Measurements from ENCODE around the gene RPS6KA4.

The RPS6KA4 gene

DNA sequence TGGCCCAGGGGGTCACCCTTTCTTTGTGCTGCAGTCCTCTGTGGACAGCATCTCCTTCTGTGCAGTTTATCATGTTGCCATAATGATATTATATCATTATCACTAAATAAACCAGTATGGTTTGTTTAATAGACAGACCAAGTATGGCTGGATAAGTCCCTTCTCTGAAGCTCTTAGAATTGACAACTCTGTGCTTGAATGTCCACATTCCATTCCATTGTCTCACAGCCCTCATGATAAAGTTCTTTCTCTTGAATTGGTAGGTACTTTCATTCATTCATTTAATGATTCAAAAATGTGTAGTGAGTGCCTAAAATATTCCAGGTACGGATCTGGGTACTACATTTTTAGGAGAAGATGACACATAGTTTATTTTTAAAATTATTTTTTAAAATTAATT is 7.8 kb downstream of the RPS6KA4 start:
- H3K4me3 ChIP-seq (ENCODE audit: low read depth, low read length, poor library complexity, severe bottlenecking) = no peak overlapping the region
- H2AFZ ChIP-seq (ENCODE audit: low read length) = no peak overlapping the region
- H4K20me1 ChIP-seq (ENCODE audit: insufficient read depth, low read length) = no peaks in the 10 kb centered on the region
- H3F3A ChIP-seq (ENCODE audit: insufficient read depth, low read length) = no peaks in the 10 kb centered on the region
- H3K36me3 ChIP-seq (ENCODE audit: insufficient read depth, low read length) = peaks cover 56% of the 10 kb centered on the region
- H3K4me2 ChIP-seq (ENCODE audit: low read length) = no peak overlapping the region
- no peaks in the 10 kb centered on the region for H3K9me2 ChIP-seq (ENCODE audit: low read depth, low read length)
- no peak overlapping the region for H3K27ac ChIP-seq (ENCODE audit: low read depth, low read length, poor library complexity, severe bottlenecking)
- no peaks in the 10 kb centered on the region for H3K4me1 ChIP-seq (ENCODE audit: insufficient read depth, low read length, severe bottlenecking)
- no peak overlapping the region for H3K9ac ChIP-seq (ENCODE audit: low read length)
- H3K9me3 ChIP-seq (ENCODE audit: low read length) = no peaks in the 10 kb centered on the region
- no peaks in the 10 kb centered on the region for H3K27me3 ChIP-seq (ENCODE audit: insufficient read depth, low read length)
- TF ChIP-seq, protein P1, sequence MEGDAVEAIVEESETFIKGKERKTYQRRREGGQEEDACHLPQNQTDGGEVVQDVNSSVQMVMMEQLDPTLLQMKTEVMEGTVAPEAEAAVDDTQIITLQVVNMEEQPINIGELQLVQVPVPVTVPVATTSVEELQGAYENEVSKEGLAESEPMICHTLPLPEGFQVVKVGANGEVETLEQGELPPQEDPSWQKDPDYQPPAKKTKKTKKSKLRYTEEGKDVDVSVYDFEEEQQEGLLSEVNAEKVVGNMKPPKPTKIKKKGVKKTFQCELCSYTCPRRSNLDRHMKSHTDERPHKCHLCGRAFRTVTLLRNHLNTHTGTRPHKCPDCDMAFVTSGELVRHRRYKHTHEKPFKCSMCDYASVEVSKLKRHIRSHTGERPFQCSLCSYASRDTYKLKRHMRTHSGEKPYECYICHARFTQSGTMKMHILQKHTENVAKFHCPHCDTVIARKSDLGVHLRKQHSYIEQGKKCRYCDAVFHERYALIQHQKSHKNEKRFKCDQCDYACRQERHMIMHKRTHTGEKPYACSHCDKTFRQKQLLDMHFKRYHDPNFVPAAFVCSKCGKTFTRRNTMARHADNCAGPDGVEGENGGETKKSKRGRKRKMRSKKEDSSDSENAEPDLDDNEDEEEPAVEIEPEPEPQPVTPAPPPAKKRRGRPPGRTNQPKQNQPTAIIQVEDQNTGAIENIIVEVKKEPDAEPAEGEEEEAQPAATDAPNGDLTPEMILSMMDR (IDR thresholded peaks at IDR 0.05; ENCODE audit: low read length) = no peak
- TF ChIP-seq EZH2 (IDR thresholded peaks at IDR 0.05; ENCODE audit: borderline replicate concordance, low read length) = no peak
- H3K79me2 ChIP-seq (ENCODE audit: insufficient read depth, low read length) = no peaks in the 10 kb centered on the region

DNA sequence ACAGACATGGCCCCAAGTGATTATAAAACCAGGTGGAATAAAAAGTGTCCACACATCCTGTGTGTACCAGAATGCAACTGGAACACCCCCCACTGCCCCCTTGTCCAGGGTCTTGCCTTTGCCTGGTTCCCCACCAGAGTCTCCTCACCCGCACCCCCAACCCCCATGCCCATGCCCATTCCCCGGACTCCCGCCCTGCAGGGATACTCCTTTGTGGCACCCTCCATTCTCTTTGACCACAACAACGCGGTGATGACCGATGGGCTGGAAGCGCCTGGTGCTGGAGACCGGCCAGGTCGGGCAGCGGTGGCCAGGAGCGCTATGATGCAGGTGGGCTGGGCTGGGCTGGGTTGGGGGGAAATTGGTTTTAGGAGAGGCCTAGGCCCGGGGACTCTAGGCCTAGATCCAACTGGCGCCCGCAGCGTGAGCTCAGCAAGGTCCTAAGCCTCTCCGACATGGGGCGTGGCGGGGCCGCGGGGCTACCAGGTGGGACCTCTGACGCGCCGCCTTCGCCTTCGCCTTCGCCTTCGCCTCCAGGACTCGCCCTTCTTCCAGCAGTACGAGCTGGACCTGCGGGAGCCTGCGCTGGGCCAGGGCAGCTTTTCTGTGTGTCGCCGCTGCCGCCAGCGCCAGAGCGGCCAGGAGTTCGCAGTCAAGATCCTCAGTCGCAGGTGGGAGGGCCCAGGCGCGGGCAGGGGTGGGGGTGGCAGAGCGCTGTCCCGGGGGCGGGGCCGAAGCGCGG is 9.1 kb downstream of the RPS6KA4 start:
- no peak for TF ChIP-seq EZH2 (IDR thresholded peaks at IDR 0.05; ENCODE audit: borderline replicate concordance, low read length)
- TF ChIP-seq, protein P1 (IDR thresholded peaks at IDR 0.05; ENCODE audit: low read length) = no peak

DNA sequence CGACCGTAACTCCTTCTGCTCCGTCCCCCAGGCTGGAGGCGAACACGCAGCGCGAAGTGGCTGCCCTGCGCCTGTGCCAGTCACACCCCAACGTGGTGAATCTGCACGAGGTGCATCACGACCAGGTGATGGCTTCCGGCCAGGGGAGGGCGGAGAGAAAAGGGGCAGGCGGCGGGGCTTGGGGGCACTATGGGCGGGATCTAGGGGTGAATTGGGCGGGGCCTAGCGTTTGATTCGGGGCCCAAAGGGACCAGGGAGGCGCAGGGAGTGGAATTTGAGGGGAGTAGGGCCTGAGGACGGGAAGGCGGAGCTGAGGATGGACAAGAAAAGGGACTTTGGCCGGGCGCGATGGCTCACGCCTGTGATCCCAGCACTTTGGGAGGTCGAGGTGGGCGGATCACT is 9.7 kb downstream of the RPS6KA4 start:
- no peaks in the 10 kb centered on the region for H3K79me2 ChIP-seq (ENCODE audit: insufficient read depth, low read length)
- H3K4me2 ChIP-seq (ENCODE audit: low read length) = no peak overlapping the region

More for the DNA sequence above, 9.1 kb downstream of the RPS6KA4 start:
- Histone ChIP-seq H2AFZ (ENCODE audit: low read length) (no peak overlapping the region), H3K36me3 (ENCODE audit: insufficient read depth, low read length) (peaks cover 48% of the 10 kb centered on the region), H3K9me3 (ENCODE audit: low read length) (no peaks in the 10 kb centered on the region), H3K27me3 (ENCODE audit: insufficient read depth, low read length) (no peaks in the 10 kb centered on the region), H3K9ac (ENCODE audit: low read length) (no peak overlapping the region), H4K20me1 (ENCODE audit: insufficient read depth, low read length) (no peaks in the 10 kb centered on the region), H3K27ac (ENCODE audit: low read depth, low read length, poor library complexity, severe bottlenecking) (no peak overlapping the region), H3K4me3 (ENCODE audit: low read depth, low read length, poor library complexity, severe bottlenecking) (no peak overlapping the region), H3K79me2 (ENCODE audit: insufficient read depth, low read length) (no peaks in the 10 kb centered on the region), H3K9me2 (ENCODE audit: low read depth, low read length) (no peaks in the 10 kb centered on the region), H3F3A (ENCODE audit: insufficient read depth, low read length) (no peaks in the 10 kb centered on the region), H3K4me1 (ENCODE audit: insufficient read depth, low read length, severe bottlenecking) (no peaks in the 10 kb centered on the region), H3K4me2 (ENCODE audit: low read length) (no peak overlapping the region)

More for the DNA sequence above, 9.7 kb downstream of the RPS6KA4 start:
- Histone ChIP-seq H3F3A (ENCODE audit: insufficient read depth, low read length) (no peaks in the 10 kb centered on the region), H3K4me3 (ENCODE audit: low read depth, low read length, poor library complexity, severe bottlenecking) (no peak overlapping the region), H3K36me3 (ENCODE audit: insufficient read depth, low read length) (peaks cover 42% of the 10 kb centered on the region), H3K9ac (ENCODE audit: low read length) (no peak overlapping the region), H3K4me1 (ENCODE audit: insufficient read depth, low read length, severe bottlenecking) (no peaks in the 10 kb centered on the region), H3K9me3 (ENCODE audit: low read length) (no peaks in the 10 kb centered on the region), H2AFZ (ENCODE audit: low read length) (no peak overlapping the region), H3K27me3 (ENCODE audit: insufficient read depth, low read length) (no peaks in the 10 kb centered on the region), H3K27ac (ENCODE audit: low read depth, low read length, poor library complexity, severe bottlenecking) (no peak overlapping the region), H4K20me1 (ENCODE audit: insufficient read depth, low read length) (no peaks in the 10 kb centered on the region), H3K9me2 (ENCODE audit: low read depth, low read length) (no peaks in the 10 kb centered on the region)
- TF ChIP-seq, protein P1 (IDR thresholded peaks at IDR 0.05; ENCODE audit: low read length) = no peak

Measured in OCI-LY1 (cell line).